Measurements from ENCODE around the gene SGCA.

Gene SGCA

GRCh38 chr17:50165867-50166517 lies at the start of gene SGCA:
Gene SGCA (plus strand): TSS chr17:50166005. CDS start chr17:50166041, 36 bp downstream.
- Histone ChIP-seq H3K4me1 (ENCODE audit: control insufficient read depth, insufficient read depth, low read length) (peaks cover 12% of the 10 kb centered on the region), H3K4me3 (ENCODE audit: low read length) (no peak within 1 kb of the TSS), H3K36me3 (ENCODE audit: control insufficient read depth, insufficient read depth, low read length, severe bottlenecking) (no peaks in the 10 kb centered on the region), H3K27me3 (replicated peaks; ENCODE audit: control insufficient read depth, insufficient read depth, low read length) (no peaks in the 10 kb centered on the region), H3K9ac (ENCODE audit: low read length) (peak within 1 kb of the TSS; percentile 57), H3K9me3 (ENCODE audit: control insufficient read depth, low read length) (no peaks in the 10 kb centered on the region)
- no peak for DNase-seq (ENCODE audit: low read depth)

DNA sequence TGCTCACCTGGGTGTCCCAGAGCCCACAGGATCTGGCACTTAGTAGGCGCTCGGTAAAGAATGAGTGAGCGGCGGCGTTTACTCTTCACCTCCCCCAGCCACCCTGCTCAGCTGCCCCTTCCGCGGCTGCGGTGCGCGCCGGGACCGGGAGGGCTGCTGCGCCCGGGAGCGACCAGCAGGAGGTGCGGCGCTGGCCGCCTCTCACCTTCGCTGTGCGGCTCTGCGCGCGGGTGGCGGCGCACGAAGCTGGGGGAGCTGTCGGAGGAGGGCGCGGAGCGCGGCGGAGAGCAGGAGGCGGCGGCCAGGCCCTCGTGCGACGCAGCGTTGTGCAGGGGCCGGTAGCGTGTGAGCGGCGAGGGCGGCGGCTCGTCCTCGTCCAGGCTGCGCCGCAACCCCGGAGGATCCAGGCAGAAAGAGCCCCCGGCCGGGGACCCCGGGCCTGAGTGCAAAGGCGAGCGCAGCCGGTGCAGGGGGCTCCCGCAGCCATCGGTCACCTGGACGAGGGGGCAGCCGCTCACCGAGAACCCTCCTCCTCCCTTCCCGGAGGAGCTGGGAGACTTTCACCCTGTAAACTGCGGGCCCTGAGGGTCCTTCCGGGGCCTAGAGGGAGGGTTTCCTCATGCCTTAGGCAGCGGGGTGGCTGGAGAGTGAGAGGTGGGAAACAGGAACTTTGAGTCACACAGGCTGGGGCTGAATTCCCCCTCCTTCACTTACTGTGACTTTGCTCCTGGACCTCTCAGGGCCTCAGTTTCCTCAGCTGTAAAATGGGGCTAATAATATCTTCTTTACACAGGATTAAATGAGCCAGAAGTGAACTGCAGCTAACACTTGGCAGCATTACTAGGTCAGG lies 48.4 kb upstream of the SGCA start:
- Histone ChIP-seq H3K4me1 (ENCODE audit: control insufficient read depth, insufficient read depth, low read length) (peaks cover 14% of the 10 kb centered on the region), H3K9me3 (ENCODE audit: control insufficient read depth, low read length) (no peaks in the 10 kb centered on the region), H3K4me3 (ENCODE audit: low read length) (peak overlapping the region; percentile 58), H3K27me3 (replicated peaks; ENCODE audit: control insufficient read depth, insufficient read depth, low read length) (peaks cover 6% of the 10 kb centered on the region), H3K36me3 (ENCODE audit: control insufficient read depth, insufficient read depth, low read length, severe bottlenecking) (no peaks in the 10 kb centered on the region), H3K9ac (ENCODE audit: low read length) (peak overlapping the region; percentile 19)
- peak; percentile 69 for DNase-seq (ENCODE audit: low read depth)

GRCh38 chr17:50118076-50118827 lies 47.6 kb upstream of the SGCA start:
- no peaks in the 10 kb centered on the region for H3K9me3 ChIP-seq (ENCODE audit: control insufficient read depth, low read length)
- H3K4me3 ChIP-seq (ENCODE audit: low read length): no peak overlapping the region
- H3K36me3 ChIP-seq (ENCODE audit: control insufficient read depth, insufficient read depth, low read length, severe bottlenecking): no peaks in the 10 kb centered on the region
- H3K27me3 ChIP-seq (replicated peaks; ENCODE audit: control insufficient read depth, insufficient read depth, low read length): peaks cover 6% of the 10 kb centered on the region
- H3K9ac ChIP-seq (ENCODE audit: low read length): no peak overlapping the region
- H3K4me1 ChIP-seq (ENCODE audit: control insufficient read depth, insufficient read depth, low read length): peaks cover 9% of the 10 kb centered on the region
- no peak for DNase-seq (ENCODE audit: low read depth)

DNA sequence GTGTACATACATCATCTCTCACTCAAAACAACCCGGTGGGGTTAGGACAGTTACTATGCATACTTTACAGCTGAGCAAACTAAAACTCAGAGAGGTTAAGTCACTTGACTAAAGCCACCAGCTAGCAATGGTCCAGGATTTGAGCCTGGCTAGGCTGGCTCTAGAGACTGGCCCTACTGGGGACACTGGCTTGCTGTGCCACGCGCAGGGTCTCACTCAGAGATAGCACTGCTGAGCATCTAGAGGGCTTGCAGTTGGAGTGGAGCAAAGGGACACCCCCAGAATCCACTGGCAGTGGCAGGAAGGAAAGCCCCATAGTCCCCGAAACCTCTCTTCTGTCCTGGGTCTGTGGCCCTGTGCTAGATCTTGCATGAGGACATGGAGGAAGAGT lies 47.0 kb upstream of the SGCA start:
- H3K4me1 ChIP-seq (ENCODE audit: control insufficient read depth, insufficient read depth, low read length): peaks cover 9% of the 10 kb centered on the region
- no peak overlapping the region for H3K9ac ChIP-seq (ENCODE audit: low read length)
- H3K36me3 ChIP-seq (ENCODE audit: control insufficient read depth, insufficient read depth, low read length, severe bottlenecking): no peaks in the 10 kb centered on the region
- H3K27me3 ChIP-seq (replicated peaks; ENCODE audit: control insufficient read depth, insufficient read depth, low read length): peaks cover 6% of the 10 kb centered on the region
- no peak overlapping the region for H3K4me3 ChIP-seq (ENCODE audit: low read length)
- DNase-seq (ENCODE audit: low read depth): no peak
- no peaks in the 10 kb centered on the region for H3K9me3 ChIP-seq (ENCODE audit: control insufficient read depth, low read length)

GRCh38 chr17:50120475-50121253 lies 45.1 kb upstream of the SGCA start:
- DNase-seq (ENCODE audit: low read depth): no peak
- Histone ChIP-seq H3K9me3 (ENCODE audit: control insufficient read depth, low read length) (no peaks in the 10 kb centered on the region), H3K4me3 (ENCODE audit: low read length) (no peak overlapping the region), H3K27me3 (replicated peaks; ENCODE audit: control insufficient read depth, insufficient read depth, low read length) (peaks cover 6% of the 10 kb centered on the region), H3K9ac (ENCODE audit: low read length) (no peak overlapping the region), H3K36me3 (ENCODE audit: control insufficient read depth, insufficient read depth, low read length, severe bottlenecking) (no peaks in the 10 kb centered on the region), H3K4me1 (ENCODE audit: control insufficient read depth, insufficient read depth, low read length) (peaks cover 9% of the 10 kb centered on the region)

DNA sequence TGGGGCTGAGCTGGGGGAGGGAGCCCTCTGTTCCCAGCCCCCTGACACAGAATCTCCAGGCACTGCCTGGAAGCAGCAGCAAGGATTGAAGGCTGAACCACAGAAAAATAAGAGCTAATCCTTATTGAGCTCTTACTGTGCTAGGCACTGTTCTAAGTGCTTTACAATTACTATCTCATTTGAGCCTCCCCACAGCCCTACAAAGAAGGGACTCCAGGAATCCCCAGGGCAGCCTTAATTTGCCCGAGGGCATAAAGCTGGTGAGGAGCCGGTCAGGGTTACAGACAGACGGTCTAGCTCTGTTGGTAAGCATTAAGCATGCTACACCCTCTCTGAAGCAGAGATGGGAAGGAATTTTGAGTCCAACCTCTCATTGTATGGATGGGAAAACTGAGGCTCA lies 42.9 kb upstream of the SGCA start:
- peaks cover 3% of the 10 kb centered on the region for H3K4me1 ChIP-seq (ENCODE audit: control insufficient read depth, insufficient read depth, low read length)
- DNase-seq (ENCODE audit: low read depth): no peak
- no peaks in the 10 kb centered on the region for H3K9me3 ChIP-seq (ENCODE audit: control insufficient read depth, low read length)
- H3K36me3 ChIP-seq (ENCODE audit: control insufficient read depth, insufficient read depth, low read length, severe bottlenecking): no peaks in the 10 kb centered on the region
- peaks cover 6% of the 10 kb centered on the region for H3K27me3 ChIP-seq (replicated peaks; ENCODE audit: control insufficient read depth, insufficient read depth, low read length)
- H3K9ac ChIP-seq (ENCODE audit: low read length): no peak overlapping the region
- no peak overlapping the region for H3K4me3 ChIP-seq (ENCODE audit: low read length)

DNA sequence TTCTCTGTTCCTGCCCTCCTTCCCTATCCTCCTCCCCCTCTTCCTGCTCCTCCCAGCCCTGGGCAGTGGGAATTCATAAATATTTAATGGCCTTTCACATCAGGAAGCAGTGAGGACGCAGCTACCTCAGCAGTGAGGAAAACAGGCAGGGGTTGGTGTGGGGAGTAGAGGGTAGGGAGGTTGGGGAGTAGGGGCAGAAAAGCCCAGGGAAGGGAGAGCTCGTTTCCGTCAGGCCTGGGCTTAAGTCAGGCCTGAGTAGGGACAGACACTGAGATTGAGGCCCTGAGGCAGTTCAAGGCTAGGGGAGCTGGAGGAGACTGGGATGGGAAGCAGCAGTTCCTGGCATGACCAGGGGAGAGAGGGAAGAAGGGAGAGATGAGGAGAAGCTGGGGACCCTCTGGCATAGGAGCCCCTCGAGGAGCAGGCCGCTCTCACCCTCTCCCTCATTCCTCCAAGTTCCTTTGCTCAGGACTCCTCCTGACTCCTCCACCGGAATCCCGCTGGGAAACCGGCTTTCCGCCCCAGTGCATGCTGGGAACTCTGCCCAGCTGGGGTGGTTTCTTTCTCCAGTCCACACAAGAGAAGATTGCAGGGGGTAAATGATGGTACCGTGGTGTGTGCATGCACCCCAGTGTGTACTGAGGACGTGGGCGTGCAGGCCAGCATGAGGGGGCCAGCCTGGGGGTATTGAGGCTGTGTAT lies 42.0 kb upstream of the SGCA start:
- H3K4me1 ChIP-seq (ENCODE audit: control insufficient read depth, insufficient read depth, low read length): peaks cover 5% of the 10 kb centered on the region
- no peak for DNase-seq (ENCODE audit: low read depth)
- H3K36me3 ChIP-seq (ENCODE audit: control insufficient read depth, insufficient read depth, low read length, severe bottlenecking): no peaks in the 10 kb centered on the region
- no peaks in the 10 kb centered on the region for H3K9me3 ChIP-seq (ENCODE audit: control insufficient read depth, low read length)
- peaks cover 7% of the 10 kb centered on the region for H3K27me3 ChIP-seq (replicated peaks; ENCODE audit: control insufficient read depth, insufficient read depth, low read length)
- H3K9ac ChIP-seq (ENCODE audit: low read length): peak overlapping the region; percentile 11
- H3K4me3 ChIP-seq (ENCODE audit: low read length): no peak overlapping the region

GRCh38 chr17:50125420-50125997 lies 40.3 kb upstream of the SGCA start:
- Histone ChIP-seq H3K4me1 (ENCODE audit: control insufficient read depth, insufficient read depth, low read length) (peaks cover 7% of the 10 kb centered on the region), H3K9ac (ENCODE audit: low read length) (no peak overlapping the region), H3K27me3 (replicated peaks; ENCODE audit: control insufficient read depth, insufficient read depth, low read length) (peaks cover 4% of the 10 kb centered on the region), H3K36me3 (ENCODE audit: control insufficient read depth, insufficient read depth, low read length, severe bottlenecking) (no peaks in the 10 kb centered on the region), H3K4me3 (ENCODE audit: low read length) (no peak overlapping the region), H3K9me3 (ENCODE audit: control insufficient read depth, low read length) (no peaks in the 10 kb centered on the region)
- no peak for DNase-seq (ENCODE audit: low read depth)

DNA sequence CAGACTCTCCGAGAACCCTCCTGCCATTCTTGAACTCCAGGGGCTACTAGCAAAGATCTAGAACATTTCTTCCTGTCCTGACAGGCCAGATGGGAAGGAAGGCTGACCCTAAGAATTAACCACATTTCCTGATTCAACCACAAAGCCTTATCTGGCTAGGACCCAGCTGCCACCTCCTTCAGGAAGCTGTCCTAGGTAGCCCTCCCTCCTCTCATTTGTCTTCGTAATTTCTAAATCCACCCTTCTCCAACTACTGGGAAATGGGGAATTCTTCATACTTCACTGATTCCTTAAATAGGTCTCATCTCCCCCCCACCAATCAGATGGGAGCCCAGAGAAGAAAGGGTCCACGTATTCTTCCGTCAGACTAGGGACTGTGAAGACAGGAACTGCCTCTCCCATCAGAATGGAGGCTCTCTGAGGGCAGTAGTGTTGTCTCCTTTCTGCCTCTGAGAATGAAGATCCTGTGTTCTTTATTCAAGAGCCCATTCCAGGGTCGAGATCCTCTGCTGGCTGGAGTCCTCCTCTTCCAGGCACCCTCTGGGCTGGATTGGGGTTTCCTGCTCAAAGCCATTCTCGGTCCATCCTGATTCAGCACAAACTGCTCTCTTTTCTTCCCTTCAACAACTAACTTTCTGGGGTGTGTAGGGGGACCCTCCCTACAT lies 38.0 kb upstream of the SGCA start:
- DNase-seq (ENCODE audit: low read depth): no peak
- Histone ChIP-seq H3K27me3 (replicated peaks; ENCODE audit: control insufficient read depth, insufficient read depth, low read length) (peaks cover 4% of the 10 kb centered on the region), H3K36me3 (ENCODE audit: control insufficient read depth, insufficient read depth, low read length, severe bottlenecking) (no peaks in the 10 kb centered on the region), H3K9me3 (ENCODE audit: control insufficient read depth, low read length) (no peaks in the 10 kb centered on the region), H3K9ac (ENCODE audit: low read length) (no peak overlapping the region), H3K4me3 (ENCODE audit: low read length) (no peak overlapping the region), H3K4me1 (ENCODE audit: control insufficient read depth, insufficient read depth, low read length) (peaks cover 9% of the 10 kb centered on the region)
